ENCODE measurements around the gene AGER.
"Not testable (repeated sequence)": the region's sequence is repeated elsewhere in the genome, so short reads cannot be mapped to it uniquely, and the experiment has no call there.

The AGER gene

DNA sequence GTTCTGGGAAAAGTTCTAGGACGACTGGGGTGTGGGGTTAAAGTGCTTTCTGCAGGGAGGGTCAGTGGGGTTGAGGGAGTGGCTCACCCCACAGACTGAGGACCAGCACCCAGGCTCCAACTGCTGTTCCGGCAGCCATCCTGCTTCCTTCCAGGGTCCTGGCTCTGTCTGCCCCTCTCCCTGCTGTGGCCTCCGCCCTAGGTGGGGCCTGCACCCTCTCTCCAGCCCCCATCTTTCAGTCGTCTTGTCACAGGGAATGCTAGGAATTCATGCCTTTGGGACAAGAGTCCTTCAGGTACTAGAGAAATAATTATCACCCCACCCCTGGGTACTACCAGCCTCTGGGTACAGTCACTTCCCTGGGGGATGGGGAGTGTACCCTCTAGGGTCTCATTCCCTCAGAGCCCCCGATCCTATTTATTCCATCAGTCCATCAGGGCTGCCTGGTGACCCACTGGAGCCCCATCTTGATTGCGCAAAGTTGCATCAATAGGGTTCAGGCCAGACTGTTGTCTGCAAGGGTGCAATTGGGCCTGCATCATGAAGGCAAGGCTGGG, at the start of gene AGER:
AGER (minus strand) TSS at position 170 of the 557 bp plus-strand sequence; CDS start at position 139, 31 bp downstream.
- DNase-seq (ENCODE audit: low read depth): no peak

DNA sequence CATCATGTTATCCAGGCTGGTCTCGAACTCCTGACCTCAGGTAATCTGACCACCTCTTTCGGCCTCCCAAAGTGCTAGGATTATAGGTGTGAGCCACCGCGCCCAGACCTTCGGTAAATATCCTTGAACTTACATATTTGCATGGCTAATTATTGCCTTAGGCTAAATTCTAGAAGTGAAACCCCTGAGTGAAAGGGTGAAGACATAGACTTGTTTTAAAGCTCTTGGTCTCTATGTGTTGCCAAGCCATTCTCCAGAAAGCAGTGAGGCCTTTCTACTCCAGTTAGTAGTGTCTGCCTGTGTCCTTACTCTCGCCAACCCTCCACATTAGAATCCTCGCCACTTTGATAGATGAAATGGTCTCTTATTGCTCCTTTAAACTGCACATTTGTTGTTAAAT, 42.4 kb upstream of the AGER start:
- no peak for DNase-seq (ENCODE audit: low read depth)

DNA sequence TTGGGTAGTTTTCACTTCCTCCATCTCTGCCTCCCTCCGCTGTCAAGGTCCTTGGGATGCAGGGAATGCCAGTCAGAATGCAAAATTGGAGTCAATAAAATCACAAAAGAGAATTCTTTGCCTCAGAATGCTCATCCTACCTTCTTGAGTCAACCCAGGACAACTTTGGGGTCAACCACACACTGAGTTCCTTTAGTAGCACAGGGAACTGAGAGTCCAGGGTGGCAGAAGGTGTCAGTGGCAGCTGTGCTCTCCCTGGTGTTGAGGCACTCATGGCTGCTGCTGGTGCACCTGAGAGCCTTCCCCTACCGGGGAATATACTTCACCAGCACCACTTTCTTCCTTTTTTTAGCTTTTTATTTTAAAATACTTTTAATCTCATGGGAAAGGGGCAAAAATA, 40.6 kb upstream of the AGER start:
- DNase-seq (ENCODE audit: low read depth): no peak

DNA sequence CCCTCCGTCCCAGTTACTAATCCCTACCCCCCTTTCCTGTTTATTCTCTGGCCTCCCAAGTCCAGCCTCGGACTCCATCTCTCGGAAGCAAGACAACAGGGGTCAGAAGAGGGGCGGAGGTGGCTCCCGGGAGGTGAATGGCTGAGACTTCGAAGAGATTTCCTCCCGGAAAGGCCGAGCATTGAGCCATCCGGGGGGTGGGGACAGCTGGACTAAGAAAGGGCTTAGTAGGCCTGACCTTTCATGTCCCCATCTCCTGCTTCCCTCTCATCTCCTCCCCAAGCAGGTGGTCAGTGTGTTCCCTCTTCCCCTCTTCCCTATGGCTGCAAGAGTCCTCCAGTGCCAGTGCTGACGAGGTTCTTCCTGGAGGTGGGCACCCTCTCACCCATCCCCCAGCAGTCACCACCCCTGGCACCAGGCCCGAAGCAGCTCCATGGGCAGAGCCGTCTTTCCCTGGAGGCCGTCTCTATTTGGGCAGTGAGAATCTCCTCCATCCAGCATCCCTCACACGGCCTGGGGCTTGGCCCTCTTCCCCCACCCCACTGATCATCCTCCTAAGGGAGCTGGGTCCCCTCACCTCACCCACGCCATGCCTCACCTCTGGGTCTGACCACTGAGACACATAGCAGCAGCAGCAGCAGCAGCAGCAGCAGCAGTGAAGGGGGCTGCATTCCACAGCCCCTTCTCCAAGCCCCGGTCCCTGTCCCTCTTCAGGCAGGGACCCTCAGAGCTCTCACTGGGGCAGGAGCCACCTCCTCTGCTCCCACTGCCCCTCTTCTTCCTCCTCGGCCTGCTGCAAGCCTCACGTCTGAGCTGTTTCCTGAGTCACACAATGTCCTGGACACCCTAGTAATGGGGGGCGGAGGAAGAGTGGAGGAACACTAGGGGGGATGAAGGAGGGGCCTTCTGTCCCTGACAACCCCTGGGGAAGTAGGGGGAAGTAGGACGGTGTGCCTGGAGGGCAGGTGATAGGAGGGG, 39.5 kb upstream of the AGER start, which contains the start of gene NOTCH4:
NOTCH4 (minus strand) TSS at position 810 of the 978 bp plus-strand sequence; CDS start at position 671, 139 bp downstream.
- no peak for DNase-seq (ENCODE audit: low read depth)

DNA sequence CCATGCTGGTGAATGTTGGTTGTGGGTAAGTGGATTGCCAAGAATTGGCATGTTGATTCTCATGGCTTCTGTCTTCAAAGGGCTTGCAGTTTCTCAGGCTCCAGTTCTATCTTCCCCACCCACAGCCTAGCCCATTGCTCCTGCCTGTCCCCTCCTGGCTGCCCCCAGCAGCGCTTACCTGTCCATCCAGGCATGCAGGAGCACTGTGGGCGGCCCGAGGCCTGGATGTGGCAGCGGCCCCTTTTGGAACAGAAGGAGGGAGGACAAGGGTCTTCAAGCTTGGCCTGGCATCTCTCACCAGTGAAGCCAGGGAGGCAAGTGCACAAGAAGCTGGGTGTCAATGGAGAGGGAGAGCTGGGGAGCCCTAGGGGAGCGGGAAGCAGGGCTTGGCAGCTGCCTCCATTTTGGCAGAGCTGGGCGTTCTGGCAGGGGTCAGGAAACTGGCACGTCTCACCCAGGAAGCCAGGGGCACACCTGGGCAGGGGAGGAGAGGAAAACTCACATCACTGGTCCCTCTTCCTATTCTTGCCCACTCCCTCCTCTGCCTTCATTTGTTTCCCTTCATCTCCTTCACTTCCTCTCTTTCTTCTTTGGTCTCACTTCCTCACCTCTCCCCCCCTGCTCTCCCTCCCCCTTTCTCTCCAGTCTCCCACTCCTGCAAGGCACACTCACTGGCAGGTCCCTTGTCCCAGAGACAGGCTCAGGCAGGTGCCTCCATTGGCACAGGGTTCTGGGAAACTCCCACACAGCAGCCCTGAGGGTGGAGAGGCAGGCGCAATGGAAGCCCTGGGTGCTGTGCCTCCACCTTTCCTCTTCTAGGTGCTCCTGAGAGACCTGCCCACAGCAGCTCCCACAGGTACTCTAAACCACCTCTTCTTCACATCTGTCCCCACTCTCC, 38.5 kb upstream of the AGER start:
- no peak for DNase-seq (ENCODE audit: low read depth)

DNA sequence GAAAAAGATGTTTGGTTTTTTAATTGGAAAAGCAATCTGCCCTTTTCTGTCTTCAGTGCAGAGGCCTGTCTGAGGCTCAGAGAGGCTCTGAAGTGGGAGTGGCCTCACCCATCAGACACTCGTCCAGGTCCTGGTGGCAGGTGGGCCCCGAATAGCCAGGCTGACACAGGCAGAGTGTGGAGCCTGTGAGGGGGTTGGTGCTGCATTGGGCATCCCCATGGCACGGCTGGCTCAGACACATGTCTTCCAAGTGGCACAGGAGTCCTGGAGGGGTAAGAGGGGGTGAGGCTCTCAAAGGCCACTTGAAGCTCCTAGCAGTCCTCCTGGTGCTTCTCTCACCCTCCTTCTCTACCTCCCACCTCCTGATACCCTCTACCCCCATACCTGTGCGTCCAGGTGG, 36.0 kb upstream of the AGER start:
- DNase-seq (ENCODE audit: low read depth): no peak

DNA sequence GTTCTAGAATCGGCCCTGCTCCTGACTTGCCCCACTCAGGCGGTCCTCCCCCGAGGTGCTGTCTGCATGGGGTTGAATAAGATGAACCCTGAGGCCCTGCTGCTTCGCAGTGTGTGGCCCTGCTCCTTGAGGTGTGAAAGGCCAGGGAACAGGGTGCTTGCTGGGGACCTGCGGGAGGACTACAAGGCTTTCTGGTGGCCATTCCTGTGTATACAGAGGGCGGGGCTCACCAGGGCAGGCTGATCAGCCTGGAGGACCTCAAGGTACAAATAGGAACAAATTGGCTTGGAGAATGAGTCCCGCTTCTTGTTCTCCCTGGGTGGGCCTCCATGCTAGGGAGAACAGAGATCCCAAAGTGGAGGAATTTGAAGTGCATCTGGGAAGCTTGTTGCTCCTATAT, 34.1 kb upstream of the AGER start:
- no peak for DNase-seq (ENCODE audit: low read depth)

DNA sequence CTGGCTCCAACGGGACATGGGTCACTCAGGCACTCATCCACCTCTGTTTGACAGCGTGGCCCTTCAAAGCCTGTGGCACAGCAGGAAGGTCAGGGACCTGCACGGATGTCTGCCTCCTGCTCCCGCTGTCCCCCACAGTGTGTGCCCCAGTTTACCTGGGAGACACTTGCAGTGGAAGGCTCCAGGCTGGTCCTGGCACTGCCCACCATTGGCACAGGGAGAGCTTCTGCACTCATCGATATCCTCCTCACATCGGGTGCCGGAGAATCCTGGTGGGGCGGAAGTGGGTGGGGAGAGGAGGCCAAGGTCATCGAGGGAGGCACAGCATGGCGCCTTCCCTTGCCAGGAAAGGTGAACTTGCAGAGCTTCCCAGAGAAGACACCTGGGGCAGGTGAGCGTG, 32.9 kb upstream of the AGER start:
- no peak for DNase-seq (ENCODE audit: low read depth)

DNA sequence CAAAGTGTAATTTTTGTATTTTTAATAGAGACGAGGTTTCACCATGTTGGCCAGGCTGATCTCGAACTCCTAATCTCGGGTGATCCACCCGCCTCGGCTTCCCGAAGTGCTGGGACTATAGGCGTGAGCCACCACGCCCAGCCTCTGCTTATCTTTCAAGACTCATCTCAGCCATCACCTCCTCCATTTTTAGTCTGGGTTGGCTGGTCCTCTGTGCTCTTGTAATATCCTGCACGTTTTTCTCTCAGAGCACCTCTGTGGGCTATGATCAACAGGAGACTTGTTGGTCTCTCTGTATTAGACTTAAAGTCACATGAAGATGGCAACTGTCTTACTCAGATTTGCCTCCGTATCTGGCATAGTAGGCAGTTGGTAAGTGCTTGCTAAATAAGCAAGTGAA, 32.2 kb upstream of the AGER start:
- no peak for DNase-seq (ENCODE audit: low read depth)

DNA sequence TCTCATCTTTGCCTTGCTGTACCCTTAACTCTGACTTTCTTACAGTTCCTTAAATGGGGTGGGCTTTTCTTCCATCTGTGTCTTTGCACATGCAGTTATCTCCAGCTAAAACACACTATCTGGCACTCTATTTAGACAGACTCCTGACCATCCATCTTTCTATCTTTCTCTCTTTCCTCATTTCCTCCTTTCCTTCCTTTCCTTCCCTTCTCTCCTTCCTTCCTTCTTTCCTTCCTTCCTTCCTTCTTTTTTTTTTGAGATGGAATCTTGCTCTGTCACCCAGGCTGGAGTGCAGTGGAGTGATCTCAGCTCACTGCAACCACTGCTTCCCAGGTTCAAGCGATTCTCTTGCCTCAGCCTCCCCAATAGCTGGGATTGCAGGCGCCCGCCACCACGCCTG, 31.6 kb upstream of the AGER start:
- no peak for DNase-seq (ENCODE audit: low read depth)

DNA sequence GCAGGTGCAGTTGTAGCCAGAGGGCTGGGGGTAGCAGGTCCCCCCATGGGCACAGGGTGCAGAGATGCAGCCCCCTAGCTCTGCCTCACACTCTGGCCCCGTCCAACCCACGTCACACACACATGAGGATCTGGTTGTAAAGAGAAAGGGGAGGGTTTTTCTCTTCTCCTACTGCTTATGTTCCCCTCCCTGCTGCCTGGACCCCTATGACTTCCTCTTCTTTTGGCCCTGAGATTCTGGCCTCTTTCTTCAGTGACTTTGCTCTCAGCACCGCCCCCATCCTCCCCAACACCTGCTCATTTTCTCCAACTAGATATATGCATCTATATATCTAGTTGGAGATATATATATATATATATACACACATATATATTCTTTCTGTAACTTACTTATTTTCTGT, 30.1 kb upstream of the AGER start:
- no peak for DNase-seq (ENCODE audit: low read depth)

DNA sequence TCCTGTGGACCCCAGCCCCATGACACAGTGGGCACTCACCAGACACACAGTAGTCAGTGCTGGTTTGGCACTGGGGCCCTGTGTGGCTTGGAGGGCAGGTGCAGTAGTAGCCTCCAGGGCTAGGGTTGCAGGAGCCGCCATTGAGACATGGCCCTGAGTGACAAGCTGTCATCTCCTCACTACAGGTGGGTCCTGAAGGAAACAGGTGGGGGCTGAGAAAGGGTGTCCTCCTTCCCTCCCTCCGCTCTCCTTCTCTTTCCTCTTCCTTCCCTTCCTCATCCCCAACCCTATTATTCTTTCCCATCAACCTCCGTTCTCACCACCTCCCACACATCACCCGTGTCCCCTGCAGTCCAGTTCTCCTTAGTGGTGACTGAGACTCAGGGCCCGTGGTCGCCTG, 29.6 kb upstream of the AGER start:
- DNase-seq (ENCODE audit: low read depth): no peak

DNA sequence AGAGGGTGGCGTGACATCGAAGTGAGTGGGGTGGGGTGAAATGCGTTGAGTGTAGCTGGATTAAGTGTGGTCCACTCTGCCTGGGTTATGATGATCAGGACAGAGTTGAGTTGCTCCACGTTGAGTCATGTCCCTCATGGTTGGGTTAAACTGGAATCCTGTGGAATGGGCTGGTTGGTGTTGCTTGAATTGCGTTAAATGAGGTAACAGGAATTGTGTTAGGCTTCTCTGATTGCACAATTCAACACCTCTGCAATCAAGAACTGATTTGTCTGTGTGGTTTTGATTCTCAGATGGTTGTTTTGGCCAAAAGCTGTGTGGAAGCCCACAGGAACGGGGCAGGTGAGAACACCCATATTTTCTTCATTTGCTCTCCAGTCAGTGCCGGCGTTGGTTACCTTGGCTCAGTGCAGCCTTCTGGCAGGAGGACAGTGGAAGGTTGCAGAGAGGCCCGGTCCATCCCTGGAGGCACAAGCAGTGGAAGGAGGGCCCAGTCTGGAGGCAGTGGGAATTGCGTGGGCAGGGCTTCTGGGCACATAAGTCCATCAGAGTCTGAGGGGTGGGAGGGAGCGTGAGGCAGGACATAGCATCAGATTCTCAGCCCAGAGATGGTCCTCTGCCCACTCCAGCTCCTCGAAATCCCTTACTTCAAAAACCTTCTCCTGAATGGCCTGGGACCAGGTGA, 28.2 kb upstream of the AGER start:
- no peak for DNase-seq (ENCODE audit: low read depth)

DNA sequence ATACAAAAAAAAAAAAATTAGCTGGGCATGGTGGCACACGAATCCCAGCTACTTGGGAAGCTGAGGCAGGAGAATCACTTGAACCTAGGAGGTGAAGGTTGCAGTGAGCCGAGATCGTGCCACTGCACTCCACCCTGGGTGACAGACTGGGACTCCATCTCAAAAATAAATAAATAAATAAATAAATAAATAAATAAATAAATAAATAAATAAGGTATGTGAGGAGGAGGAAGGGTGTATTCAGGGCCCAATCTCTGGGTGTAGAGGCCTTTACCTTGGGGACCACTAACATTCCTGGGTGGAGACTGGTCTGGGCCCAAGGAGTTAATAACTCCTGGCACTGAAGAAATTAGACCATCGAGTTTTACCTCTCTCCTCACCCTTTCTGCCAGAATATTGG, 27.4 kb upstream of the AGER start:
- DNase-seq (ENCODE audit: low read depth): not testable (repeated sequence)

DNA sequence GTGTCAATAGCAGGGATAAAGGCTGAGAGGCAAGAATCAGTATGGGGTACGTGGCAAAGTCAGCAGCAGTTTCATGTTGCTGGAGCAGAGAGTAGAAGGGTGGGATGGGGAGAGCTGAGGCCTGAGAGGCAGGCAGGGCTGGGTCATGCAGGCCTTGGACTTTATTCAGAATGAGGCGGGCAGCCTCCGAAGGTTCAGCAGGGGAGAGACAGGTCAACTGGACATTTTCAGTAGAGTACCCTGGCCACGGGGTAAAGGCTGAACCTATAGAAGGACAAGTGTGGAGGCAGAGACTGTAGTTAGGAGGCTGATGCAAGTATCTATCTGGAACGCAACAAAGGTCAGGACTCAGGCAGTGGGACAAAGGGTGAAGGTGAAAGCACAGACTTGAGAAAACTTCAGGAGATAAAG, 26.1 kb upstream of the AGER start:
- DNase-seq (ENCODE audit: low read depth): no peak

DNA sequence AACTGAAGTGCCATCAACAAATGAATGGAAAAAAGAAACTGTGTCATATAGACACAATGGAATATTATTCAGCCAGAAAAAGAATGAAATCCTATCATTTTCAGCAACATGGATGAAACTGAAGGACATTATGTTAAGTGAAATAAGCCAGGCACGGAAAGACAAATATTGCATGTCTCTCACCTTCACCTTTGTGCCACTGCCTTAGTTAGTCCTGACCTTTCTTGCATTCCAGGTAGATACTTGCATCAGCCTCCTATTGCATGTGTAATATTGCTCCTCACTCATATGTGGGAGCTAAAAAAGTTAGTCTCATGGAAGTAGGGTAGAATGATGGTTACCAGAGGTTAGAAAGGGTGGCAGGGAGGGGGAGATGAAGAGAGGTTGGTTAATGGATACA, 24.9 kb upstream of the AGER start:
- no peak for DNase-seq (ENCODE audit: low read depth)

DNA sequence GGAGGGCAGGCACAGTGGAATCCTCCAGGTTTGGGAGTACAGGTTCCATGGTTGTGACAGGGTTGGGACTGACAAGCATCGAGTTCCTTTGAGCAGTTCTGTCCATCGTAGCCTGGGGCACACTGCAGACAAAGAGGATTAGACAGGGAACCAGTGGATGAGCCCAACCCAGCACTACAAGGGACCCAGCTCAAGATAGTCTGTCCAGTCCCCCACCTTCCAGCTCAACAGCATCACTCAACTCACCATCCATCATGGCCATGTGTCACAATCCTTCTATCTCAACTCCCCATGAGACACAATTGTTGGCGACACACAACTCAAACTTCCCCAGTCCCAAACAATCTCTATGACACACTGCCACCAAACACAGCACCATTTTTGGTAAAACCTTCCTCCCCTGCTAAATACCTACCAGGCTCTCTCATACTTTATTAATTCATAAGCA, 20.2 kb upstream of the AGER start:
- DNase-seq (ENCODE audit: low read depth): no peak

DNA sequence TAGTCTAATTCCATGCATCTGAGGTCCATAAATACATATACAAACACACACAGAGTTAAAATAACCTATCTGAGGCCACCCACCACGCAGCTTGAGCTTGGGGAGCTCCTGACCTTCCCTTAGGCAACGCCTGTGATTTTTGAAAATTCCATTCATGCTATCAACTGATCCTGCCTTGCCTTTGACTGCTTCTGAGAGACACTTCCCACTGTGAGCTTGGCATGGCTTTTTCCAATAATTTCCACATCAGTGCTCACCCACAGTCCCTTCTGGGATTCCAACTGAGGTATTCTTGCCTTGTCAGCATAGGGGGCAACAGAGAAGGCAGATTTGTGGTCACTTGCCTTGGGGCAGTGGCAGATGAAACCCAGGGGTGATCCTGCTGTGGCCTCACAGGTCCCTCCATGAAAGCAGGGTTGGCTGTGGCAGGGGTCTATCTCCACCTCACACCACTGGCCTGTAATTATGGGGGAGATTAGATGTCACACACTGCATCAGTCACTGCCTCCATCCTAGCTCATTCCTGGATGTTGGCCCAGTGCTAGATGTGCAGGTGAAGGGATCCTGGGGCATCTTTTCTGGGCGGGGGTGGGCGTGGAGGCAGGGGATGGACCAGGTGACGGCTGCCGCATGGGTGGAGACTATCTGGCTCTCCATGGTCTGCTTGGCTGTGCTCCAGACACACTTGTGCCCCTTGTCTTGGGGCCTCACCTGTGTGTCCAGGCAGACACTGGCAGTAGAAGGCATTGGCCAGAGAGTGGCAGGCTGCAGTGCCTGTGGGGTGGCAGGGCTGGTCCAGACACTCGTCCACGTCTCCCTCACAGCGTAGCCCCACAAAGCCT, 19.6 kb upstream of the AGER start:
- DNase-seq (ENCODE audit: low read depth): no peak

DNA sequence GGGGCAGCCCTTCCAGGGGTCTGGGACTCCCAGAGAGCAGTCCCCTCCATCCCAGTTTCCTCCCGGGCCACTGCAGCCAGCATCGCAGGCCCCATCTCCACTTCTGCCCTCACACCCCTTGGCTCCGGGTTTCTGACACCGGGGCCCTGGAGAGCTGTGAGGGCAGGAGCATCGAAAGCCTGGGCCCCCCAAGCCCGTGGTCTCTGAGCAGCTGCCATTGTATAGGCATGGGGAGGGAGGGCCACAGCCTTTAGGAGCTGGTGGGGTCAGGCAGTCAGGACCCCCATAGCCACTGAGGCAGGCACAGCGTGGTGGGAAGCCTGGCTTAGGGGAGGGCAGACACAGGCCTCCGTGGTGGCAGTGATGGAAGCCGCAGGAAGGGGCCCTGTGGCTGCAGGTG, 18.1 kb upstream of the AGER start:
- DNase-seq (ENCODE audit: low read depth): no peak

DNA sequence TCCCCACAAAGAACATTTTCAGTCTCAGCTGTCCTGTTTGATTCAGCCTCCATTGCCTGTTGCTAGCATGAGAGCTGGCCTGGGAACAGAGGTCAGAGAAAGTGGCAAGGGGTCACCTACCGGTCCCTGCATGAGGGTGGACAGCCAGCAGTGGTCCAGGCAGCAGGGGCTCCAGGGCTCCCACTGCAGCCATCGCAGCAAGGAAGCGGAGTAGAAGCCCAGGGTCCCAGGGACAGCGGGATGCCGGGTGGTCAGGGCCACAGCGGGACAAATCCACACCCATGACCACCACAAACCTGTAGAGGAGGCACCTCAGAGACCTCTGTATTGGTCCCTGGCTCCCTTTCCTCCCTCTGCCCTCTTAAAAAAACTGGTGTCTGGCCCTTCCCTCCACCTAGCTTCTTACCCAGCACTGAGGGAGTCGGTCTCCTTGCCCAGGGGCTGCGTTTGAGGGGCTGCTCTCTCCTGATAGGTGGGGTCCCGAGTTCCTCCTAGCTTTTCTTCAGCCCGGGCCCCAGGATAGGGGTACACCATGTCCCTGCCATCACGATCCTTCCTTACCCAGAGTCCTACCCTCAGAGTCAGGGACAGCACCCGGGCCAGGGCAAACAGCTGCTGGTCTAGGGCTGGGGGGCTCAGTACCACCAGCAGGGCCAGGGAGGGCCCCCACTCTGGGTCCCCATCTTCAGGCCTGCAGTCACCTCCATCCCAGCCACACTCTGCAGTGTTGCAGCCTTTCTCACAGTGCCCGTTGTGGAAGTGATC, 16.8 kb upstream of the AGER start:
- DNase-seq (ENCODE audit: low read depth): no peak

Measured in stimulated activated CD4-positive, alpha-beta T cell treated with anti-CD3 and anti-CD28 coated beads, Interleukin-2, amount 100 ng/mL, for 4 hours (primary cell).